Fibroblast of skin of right biceps (primary cell): Measurements from ENCODE around the gene RPUSD4.

Source experiments
- DNase-seq: peaks from one replicate; pipeline ENCODE4 v3.0.0-alpha.2; 2013

Gene RPUSD4

GRCh38 chr11:126155402-126156187, 55.9 kb downstream of the RPUSD4 start:
- no peak for DNase-seq

GRCh38 chr11:126154691-126155090, 56.8 kb downstream of the RPUSD4 start:
- no peak for DNase-seq

- peak; percentile 68 for DNase-seq
Measured at GRCh38 chr11:126153972-126154371, 57.5 kb downstream of the RPUSD4 start.

GRCh38 chr11:126153006-126153405, 58.4 kb downstream of the RPUSD4 start:
- no peak for DNase-seq

- DNase-seq: no peak
Measured at GRCh38 chr11:126152586-126152985, 58.9 kb downstream of the RPUSD4 start.

GRCh38 chr11:126152152-126152551, 59.3 kb downstream of the RPUSD4 start:
- no peak for DNase-seq
